ENCODE results near the gene TSHB.

Gene TSHB

DNA sequence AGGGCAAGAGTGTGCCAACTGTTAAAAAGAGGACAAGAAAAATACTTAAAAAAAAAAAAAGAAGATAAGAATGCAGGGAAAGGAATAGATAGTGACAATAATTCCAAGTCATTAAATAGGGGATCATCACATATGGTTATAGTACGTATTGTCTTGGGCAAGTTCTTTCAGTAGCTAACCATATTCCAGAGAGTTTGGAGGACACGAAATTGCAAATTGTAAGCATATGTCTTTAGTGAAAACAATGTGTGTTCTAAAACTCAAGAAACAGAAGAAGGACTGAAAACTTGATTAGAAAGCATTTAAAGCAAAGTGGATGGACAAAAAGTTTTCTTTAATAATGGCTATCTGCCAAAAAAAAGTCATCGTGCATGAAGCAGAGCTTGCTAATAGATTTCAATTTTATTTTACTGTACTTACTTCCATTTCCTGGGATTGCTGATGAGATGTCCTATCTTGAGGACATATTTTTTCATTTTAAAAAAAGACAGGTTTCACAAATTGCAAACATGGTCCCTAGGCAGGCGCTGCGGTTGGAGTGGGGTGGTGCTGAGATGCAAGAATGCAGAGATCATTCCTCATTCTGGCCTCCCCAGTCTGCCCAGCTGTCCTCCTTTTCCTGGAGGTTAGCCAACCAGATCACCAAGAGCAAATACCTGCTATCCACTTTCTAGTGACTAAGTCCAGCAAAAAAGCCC is 47.8 kb downstream of the TSHB start:
- H3K27ac ChIP-seq: no peak overlapping the region
- TF ChIP-seq, protein P1, sequence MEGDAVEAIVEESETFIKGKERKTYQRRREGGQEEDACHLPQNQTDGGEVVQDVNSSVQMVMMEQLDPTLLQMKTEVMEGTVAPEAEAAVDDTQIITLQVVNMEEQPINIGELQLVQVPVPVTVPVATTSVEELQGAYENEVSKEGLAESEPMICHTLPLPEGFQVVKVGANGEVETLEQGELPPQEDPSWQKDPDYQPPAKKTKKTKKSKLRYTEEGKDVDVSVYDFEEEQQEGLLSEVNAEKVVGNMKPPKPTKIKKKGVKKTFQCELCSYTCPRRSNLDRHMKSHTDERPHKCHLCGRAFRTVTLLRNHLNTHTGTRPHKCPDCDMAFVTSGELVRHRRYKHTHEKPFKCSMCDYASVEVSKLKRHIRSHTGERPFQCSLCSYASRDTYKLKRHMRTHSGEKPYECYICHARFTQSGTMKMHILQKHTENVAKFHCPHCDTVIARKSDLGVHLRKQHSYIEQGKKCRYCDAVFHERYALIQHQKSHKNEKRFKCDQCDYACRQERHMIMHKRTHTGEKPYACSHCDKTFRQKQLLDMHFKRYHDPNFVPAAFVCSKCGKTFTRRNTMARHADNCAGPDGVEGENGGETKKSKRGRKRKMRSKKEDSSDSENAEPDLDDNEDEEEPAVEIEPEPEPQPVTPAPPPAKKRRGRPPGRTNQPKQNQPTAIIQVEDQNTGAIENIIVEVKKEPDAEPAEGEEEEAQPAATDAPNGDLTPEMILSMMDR (IDR thresholded peaks at IDR 0.05): no peak
- no peak for TF ChIP-seq ZFX (IDR thresholded peaks at IDR 0.05; ENCODE audit: borderline replicate concordance)

DNA sequence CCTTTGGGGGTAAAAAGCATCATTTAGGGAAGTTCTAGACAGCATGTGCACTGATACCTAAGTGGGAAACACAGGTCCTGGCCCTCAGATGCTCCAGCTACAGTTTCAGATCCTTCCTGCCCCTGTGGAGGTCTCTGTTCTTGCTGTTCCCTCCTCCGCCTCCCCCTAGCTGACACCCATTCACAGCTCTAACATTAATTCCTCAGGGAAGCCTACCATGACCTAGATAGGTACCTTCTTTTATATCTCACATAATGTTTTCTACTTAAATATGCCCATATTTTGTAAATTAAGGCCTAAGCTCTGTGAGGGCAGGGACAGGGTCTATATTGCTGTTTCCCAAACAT is 48.3 kb downstream of the TSHB start:
- TF ChIP-seq ZFX (IDR thresholded peaks at IDR 0.05; ENCODE audit: borderline replicate concordance): no peak
- TF ChIP-seq, protein P1 (IDR thresholded peaks at IDR 0.05): no peak

DNA sequence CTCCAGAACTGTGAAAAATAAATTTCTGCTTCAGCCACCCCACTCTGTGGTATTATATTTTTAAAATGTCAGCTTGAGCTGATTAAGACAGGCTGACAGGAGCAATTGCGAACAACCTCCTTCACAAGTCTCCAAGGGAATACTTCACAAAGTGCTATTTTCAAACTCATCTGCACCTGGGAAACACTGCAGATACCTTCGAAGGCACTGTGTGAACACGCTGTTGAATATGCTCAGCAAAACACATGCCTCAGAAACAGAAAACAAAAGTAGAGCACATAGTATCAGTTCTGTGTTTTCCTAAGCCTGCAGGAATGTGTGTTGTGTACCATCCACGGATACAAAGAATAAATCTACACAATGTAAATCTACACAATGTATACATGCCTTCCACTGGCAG is 49.1 kb downstream of the TSHB start:
- H3K27ac ChIP-seq: no peak overlapping the region
- TF ChIP-seq, protein P1 (IDR thresholded peaks at IDR 0.05): no peak
- no peak for TF ChIP-seq ZFX (IDR thresholded peaks at IDR 0.05; ENCODE audit: borderline replicate concordance)

More for the DNA sequence above, 48.3 kb downstream of the TSHB start:
- H3K27ac ChIP-seq: no peak overlapping the region

DNA sequence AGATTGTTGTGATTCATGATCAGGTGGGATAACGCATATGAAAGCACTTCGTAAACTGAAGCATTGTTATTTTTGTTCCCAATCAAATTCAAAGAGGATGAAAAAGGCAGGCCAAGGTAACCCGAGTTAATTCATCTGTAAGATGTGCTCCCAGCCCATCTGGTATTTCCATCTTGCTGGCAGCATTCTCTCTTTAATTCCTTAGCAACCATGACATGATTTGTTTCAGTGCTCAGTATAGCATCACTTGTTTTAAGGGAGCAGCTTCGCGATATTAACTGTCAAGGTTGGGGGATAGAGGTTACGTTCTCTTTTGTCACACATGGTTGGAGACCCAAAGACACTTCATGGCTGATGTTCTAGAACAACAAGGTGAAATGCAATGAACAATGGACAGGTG is 53.3 kb downstream of the TSHB start:
- TF ChIP-seq ZFX (IDR thresholded peaks at IDR 0.05; ENCODE audit: borderline replicate concordance): no peak
- TF ChIP-seq, protein P1 (IDR thresholded peaks at IDR 0.05): no peak
- no peak overlapping the region for H3K27ac ChIP-seq

All from 22Rv1 (cell line).